ENCODE results near the gene GMPR2.

GRCh38 chr14:24183014-24183481 is 49.7 kb upstream of the GMPR2 start:
- no peak for TF ChIP-seq CTCF (IDR thresholded peaks at IDR 0.05; ENCODE audit: low read depth, low read length)
- TF ChIP-seq POLR2A (IDR thresholded peaks at IDR 0.05; ENCODE audit: extremely low read depth, insufficient read length) = no peak
